Activated CD8-positive, alpha-beta memory T cell treated with anti-CD3 and anti-CD28 coated beads, Interleukin-2, amount 50 U/mL, for 1 hour (primary cell): ENCODE results near the gene FN3K.

Source experiments
- DNase-seq: peaks from one replicate; pipeline ENCODE4 v3.0.0-alpha.2; 2020; ENCODE audit errors: extremely low read depth

Gene FN3K

DNA sequence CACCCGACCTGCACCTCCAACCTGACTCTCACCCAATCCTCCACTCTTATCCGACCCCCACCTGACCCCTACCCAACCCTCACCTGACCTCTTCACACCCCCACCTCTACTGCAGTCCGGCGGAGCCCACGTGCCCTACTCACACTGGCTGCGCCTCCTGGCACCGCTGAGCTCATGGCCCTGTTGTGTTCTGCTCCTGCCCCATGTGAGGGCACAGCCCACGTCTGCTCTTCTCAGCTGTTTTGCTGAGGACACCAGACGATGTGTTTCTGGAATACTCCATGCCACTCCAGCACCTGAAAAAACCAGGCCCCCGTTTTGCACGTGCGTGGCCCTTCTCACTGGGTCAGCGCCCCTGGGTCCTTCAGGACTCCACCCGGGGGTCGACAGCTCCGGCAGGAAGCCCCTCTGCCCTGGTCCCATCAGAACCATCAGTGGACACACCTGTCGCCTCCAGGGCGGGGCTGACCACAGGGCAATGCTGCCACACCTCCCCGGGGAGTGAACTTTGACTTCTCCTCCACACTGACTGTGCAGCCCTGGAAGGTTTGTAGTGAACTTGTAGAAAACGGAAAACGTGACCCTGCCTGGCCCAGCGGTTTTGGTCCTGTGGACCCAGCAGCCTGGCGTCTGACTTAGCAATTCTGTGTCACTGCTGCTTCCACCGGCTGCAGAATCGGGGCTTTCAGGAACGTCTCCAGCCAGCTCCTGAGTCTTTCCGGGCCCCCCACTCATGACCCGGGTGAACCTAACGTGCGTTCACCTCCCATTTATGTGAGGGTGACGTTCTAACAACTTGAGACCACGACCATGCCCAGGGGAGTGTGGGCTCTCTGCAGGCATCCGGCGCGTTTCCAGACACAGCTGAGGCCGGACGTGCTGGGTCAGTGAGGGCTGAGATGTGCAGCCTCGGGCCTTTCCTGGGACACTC lies 31.2 kb upstream of the FN3K start:
- no peak for DNase-seq

DNA sequence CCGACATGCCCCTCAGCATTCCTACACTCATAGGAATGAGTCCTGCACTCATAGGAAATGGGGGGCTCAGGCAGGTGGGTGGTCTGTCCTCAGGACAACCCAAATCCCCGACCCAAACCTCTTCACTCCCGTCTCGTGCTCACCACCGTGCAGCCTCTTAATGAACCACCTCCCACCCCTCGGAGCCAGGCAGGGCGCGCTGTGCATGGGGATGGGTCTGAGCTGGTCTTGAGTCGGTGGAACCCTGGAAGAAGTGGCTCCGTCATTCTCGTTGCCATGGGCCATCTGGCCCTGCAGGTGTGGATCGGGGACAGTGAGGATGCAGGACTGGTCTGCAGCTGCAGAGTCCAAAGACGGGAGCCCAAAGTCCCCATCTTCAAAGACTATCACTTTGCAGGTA lies 30.5 kb upstream of the FN3K start:
- DNase-seq = no peak

DNA sequence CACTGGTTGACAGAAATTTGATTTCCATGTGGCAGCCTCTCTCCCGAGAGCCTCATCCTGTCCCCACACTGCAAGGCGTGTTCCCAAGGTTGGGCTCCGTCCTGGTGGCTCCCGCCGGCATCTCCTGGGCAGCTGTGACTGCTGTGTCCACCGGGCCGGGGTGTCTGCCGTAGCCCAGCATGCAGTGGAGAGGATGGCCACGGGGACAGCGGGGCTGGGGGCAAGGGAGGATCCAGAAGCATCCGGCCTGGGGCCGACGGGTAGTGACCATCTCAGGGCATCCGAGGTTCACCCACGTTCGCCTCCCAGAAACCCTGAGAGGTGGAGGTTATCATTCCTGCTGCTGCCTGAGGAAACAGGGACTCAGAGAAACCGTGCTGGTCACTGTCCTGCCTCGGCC lies 29.7 kb upstream of the FN3K start:
- no peak for DNase-seq

DNA sequence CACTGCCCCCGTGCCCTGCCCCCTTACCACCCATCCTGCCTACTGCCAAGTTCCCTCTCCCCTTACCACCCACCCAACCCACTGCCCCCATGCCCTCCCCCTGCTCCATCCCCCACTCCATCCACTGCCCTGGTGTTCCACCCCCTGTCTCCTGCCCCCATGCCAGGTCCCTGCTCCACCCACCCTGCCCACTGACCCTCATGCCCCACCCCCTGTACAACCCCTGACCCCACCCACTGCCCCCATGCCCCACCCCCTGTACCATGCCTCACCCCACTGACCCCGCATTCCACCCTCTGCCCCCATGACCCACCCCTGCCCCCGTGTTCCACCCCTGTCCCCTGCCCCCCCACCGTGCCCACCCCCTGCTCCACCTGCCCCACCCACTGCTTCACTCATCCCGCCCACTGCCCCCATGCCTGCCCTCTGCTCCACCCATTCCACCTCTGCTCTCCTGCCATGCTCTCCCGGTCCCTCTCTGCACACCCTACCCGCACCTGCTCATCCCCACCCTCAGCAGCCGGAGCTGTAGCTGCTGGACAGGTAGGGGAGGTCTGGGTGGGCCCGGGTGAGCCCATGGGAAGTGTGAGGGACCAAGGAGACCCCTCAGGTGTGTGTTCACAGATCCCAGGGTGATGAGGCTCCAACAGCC lies 26.3 kb upstream of the FN3K start:
- DNase-seq = no peak

DNA sequence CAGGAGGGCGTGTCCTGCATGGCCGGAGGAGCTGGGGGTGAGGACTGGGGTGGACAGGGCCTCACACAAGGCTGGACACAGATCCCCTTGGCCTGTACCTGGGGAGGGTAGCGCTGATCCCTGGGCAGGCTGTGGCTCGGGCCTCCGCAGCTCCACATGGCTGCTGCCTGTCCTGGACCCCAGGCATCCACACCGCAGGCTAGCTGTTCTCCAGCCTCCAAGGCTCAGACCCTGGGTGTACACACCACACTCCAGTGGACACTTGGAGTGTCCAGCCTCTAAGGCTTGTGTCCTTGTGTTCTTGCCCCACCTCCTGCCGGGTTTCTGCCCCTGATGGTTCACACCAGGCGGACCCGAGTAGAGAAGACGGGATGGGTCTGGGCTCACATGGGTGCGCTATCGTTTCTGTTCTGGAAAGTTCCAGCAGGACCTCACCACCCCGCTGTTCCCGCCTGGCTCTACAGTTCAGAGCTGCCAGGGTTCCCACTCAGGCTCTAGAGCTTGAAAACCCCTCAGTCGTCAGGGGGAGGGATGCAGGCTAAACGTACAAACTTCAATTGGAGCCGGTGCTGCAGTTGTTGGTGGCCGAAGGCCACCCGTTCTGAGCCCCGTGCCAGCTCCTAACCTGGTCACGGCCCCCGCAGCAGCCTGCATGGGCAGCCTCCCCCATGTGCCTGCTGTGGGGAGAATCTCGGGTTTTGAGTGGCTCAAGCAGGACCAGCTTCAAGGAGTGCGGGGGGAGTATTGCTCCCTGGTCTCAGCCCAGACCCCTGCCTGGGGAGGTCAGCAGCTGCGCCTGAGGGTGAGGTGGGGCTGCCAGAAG lies 25.5 kb upstream of the FN3K start:
- no peak for DNase-seq

DNA sequence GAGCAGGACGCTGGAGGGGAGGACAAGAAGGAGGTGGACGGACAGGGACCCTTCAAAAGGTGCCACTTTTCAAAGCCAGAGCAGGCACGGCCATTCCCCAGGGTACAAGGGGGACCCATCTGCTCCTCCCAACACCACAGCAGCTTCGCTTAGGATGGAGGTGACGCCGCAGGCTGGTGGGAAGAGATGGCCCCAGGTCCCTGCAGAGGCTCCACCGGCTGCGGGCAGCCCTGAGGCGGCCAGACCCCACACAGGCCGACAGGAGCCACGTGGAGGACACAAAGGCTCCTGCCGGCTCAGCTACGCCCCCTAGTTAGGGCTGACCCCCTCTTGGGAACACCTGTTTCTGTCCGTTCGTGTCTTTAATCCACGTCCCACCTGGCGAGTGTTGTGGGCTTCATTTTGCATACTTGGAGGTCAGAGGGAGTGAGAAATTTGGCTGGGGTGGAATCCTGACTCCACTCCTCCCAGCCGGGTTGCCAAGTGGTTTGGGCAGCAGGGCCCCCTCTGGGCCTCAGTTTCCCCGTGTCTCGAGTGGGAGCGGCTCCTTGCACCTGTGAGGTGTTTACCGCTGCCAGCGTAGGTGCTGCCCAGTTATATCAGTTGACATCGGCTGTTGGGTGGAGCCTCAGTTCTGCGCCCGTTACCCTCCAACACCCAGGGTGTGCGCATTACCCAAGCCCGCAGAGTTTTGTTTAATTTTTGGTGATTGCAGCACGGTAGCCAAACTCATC lies 24.7 kb upstream of the FN3K start:
- DNase-seq = no peak

DNA sequence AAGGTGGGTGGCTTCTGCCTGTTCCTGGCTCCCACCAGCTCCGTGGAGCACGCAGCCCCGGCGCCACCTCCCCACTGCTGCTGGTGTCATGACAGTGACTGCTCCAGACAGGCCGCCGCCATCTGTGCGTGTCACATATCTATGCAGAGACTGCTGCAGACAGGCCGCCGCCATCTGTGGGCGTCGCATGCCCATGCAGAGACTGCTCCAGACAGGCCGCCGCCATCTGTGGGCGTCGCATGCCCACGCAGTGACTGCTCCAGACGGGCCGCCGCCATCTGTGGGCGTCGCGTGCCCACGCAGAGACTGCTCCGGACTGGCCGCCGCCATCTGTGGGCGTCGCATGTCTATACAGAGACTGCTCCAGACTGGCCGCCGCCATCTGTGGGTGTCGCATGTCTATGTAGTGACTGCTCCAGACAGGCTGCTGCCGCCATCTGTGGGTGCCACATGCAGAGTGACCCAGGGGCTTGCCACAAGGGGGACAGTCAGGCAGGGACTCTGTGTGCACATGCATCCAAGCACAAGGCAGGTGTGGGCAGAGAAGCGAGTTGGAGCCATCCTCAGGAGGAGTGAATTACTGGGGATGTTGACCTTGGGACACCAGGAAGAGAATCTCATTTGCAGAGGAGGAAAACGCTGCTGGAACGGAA lies 22.2 kb upstream of the FN3K start:
- no peak for DNase-seq

DNA sequence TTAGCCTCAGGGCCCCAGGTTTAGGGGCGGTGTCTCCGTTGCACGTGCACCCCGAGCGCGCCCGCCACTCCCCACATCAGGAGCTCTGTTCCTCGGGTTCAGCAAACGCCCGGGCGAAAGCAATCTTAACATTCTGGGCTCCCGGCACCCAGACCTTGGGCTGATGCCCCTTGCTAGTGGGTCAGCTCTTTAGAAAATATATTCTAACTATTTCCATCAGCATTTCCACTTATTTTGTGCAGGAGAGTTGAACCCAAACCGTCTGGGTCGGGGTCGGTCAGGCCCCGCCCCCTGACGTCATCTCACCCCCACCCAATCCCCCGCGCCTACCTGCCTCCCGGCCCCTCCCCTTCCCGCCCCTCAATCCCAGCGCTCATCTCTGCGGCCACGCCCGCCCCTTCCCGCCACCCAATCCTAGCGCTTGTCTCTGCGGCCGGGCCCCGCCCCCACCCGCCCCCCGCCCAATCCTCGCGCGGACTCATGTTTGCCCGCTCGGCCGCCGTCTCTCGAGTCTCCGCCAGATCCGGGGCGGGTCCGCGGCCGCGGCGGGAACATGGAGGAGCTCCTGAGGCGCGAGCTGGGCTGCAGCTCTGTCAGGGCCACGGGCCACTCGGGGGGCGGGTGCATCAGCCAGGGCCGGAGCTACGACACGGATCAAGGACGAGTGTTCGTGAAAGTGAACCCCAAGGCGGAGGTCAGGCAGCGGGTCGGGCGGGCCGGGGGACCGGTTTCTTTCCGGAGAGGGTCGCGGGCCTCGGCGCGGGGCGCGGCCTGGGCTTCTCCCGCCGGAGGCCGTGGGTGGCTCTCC lies 19.0 kb upstream of the FN3K start, which contains the start of gene FN3KRP:
TSS of gene FN3KRP (plus strand) at position 504 of the 808 bp plus-strand sequence. CDS start at position 554, 50 bp downstream.
- peak; percentile 79 for DNase-seq

DNA sequence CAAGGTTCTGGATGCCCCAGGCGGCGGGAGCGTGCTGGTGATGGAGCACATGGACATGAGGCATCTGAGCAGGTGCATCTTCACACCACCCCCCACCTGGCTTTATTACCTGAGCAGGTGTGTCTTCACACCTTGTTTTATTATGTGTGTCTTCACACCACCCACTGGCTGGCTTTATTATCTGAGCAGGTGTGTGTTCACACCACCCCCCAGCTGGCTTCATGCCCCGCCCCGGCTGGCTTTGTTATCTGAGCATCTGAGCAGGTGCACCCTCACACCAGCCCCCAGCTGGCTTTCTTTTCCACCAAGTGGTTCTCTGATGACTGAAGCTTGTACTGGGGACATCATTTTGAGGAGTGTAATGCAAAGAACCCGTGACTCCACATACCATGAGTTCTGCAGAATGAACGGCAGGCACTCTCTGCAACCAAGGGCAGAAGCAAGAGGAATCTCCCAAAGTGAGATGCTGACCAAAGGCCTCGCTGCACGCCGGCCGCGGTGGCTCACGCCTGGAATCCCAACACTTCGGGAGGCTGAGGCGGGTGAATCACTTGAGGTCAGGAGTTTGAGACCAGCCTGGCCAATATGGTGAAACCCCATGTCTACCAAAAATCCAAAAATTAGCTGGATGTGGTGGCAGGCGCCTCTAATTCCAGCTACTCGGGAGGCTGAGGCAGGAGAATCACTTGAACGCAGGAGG lies 16.3 kb upstream of the FN3K start:
- DNase-seq = no peak

DNA sequence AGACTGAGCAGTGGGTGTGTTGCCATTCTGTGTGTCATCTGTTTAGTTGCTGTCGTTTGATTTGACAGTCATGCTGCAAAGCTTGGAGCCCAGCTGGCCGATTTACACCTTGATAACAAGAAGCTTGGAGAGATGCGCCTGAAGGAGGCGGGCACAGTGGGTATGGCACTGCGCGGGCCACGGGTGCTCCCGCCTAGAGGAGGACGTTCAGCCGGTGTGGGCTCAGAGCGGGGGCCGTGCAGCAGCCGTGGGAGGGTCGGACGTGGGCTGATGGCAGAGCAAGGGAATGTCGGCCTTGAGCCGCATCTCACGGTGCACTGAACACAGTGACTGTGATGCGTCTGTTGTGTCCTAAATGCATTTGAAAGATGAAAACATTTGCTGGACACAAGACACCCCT lies 15.2 kb upstream of the FN3K start:
- DNase-seq = no peak

DNA sequence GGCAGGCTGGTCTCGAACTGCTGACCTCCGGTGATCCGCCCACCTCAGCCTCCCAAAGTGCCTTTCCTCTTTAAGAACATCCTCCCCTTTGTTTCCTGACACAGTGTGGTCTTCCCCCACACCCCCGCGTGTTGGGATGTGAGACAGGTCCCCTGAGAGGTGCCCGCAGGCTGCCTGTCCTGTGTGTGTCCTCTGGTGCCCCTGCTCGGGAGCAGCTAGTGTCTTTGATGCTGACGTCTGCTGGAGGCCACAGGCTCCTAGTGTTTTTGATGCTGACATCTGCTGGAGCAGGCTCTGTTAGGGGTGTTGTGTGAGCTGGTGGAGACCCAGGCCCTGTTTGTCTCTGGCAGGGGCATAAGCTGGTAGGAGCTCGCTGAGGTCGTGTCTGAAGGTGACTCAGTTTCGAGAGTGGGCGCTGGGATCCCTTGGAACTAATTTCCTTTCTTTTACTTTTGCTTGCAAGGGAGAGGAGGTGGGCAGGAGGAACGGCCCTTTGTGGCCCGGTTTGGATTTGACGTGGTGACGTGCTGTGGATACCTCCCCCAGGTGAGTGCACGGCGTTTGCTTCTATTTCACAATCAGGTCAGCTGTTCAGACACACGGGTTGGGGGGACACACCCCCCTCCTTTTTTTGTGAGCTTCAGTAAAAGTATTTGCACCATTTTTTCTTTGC lies 12.9 kb upstream of the FN3K start:
- DNase-seq = no peak

DNA sequence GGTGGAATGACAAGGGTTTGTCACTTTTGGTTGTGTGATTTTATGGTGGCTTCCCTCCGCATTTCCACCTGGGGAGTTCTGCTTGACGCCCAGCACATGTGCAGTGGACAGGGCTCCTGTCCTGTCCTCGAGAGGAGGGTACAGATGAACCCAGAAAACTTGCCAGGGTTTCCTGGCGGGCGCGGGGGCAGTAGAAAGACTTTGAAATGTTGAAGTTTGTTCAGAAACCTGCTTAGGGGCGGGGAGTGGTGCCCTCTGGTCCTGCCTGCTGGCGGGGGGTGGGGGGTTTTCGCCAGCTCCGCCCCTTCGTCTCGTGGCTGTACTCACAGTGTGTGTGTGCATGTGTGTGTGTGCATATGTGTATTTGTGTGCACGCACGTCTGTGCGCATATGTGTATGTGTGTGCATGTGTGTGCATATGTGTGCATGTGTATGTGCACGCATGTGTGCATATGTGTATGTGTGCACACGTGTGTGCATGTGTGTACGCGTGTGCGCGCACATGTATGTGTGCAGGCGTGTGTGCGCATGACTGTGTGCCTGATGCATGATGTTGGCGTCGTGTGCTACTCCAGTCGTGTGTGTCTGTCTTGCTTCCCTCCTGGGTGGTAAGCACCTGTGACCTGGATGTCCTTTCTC lies 12.1 kb upstream of the FN3K start:
- DNase-seq = no peak

DNA sequence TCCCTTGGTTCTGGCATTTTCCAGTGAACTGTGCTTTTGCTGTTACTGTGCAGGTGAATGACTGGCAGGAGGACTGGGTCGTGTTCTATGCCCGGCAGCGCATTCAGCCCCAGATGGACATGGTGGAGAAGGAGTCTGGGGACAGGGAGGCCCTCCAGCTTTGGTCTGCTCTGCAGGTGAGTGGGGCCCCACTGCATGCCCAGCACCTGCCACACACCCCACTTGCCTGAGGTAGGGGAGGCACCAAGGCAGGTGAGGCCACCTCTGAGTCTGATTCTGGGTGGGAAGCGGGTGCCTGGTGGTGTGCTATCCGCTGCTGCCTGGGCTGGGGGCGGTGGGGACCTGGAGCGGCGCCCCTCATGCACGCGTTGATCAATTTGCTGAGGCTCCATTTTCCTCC lies 9.0 kb upstream of the FN3K start:
- DNase-seq = no peak

DNA sequence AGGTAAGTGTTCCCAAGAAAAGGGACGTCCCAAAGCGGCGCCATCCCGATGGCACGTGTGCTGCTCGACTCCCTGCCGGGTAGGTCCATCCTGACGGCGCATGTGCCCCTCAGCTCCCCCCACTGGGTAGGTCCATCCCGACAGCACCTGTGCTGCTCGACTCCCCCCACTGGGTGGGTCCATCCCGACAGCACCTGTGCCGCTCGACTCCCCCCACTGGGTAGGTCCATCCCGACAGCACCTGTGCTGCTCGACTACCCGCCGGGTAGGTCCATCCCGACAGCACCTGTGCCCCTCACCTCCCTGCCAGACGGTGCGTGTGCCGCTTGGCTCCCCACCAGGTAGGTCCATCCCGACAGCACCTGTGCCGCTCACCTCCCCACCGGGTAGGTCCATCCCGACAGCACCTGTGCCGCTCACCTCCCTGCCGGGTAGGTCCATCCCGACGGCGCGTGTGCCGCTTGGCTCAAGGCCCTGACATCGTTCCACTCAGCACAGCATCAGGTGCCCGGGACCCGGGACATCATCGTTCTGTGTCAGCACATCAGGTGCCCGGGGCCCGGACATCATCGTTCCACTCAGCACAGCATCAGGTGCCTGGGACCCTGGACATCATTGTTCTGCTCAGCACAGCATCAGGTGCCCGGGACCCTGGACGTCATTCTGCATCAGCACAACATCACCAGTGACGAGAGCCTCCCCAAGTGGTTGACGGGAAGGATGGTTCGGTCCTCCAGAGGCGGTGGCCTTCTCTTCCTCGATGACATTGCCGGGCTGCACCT lies 5.7 kb upstream of the FN3K start:
- DNase-seq = no peak

DNA sequence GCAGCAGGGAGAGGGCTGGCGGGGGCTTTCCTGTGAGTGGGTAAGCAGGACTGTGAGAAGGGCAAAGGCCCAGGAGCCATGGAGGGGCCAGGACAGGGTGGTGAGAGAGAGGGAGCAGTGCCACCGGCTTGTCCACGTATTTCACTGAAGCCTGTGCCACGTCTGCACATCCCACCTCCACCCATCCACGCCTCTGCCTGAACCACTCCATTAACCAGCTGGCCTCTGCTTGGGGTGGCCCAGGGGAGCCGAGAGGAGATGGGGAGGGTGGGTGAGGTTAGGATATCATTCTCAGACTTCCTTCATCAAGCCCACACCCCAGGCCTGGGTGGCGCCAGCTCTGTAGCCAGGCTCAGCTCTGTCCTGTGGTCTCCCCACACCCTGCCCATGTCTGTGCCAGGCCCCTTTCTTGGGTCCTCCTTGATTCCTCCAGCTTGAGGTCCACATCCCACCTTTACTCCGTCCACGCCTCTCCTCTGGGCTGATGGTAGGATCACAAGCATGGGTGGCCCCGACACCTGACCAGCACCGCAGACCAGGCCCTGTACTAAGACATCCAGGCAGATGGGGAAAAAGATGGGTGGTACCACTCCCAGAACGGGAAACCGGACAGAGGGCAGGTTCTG lies 3.2 kb upstream of the FN3K start:
- no peak for DNase-seq

DNA sequence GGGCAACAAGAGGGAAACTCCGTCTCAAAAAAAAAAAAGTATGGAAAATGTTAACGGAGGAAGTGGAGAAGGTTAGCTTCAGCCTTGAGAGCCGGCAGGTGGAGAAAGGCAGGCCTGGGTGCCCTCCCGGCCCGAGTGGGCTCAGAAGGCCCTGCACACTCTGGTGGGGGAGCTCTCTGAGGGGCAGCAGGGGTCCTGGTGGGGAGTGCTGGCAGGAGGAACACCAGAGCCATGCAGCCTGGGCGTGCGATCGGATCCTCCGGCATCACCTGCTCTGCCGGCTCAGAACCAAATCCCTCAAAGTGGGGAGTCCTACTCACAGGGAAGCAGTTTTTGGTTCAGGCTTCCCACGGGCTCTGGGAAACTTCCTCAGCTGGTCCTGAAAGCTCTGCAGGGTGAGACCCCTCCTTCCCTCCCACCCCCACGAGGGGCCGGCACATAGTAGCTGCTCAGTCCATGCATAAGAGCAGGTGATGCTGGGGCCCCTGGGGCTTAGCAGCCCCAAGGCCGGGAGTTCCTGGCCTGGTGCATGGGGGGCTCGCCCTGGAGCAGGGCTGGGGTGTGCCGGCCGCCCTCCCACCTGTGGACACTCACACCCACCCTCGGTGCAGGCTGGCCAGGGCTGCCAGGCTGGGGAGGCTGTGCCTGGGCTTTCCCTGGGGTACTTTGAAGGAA lies 1.2 kb downstream of the FN3K start:
- no peak for DNase-seq
